Activated naive CD8-positive, alpha-beta T cell treated with anti-CD3 and anti-CD28 coated beads for 36 hours (primary cell): ENCODE results near the gene TAS2R40. TPM values are rescaled to one million over a fixed set of nuclear protein-coding genes. Genes with fewer than 3 reads are reported as not detected.
"Not testable (repeated sequence)": the region's sequence is repeated elsewhere in the genome, so short reads cannot be mapped to it uniquely, and the experiment has no call there.

Experiments
- DNase-seq: peaks from one replicate; pipeline ENCODE4 v3.0.0; 2021
- H3K27ac Mint-ChIP-seq: one replicate; pipeline ENCODE4 v1.8.0; 2022; ENCODE audit warnings: mild to moderate bottlenecking, moderate library complexity, mixed read lengths
- H3K27me3 Mint-ChIP-seq: one replicate; pipeline ENCODE4 v1.8.0; 2022; ENCODE audit warnings: mild to moderate bottlenecking, mixed read lengths
- H3K36me3 Mint-ChIP-seq: one replicate; pipeline ENCODE4 v1.8.0; 2021; ENCODE audit warnings: mild to moderate bottlenecking, mixed read lengths
- H3K4me1 Mint-ChIP-seq: one replicate; pipeline ENCODE4 v1.8.0; 2021; ENCODE audit warnings: mixed read lengths
- H3K4me3 Mint-ChIP-seq: one replicate; pipeline ENCODE4 v1.8.0; 2022; ENCODE audit warnings: mild to moderate bottlenecking, moderate library complexity, mixed read lengths
- H3K9me3 Mint-ChIP-seq: one replicate; pipeline ENCODE4 v1.8.0; 2022; ENCODE audit warnings: mixed read lengths
- total RNA-seq, 2 experiments: library from RNA; stranded (reverse); gene quantifications; one replicate each; pipeline ENCODE4 v1.2.3, GENCODE V29; 2021

The TAS2R40 gene
- total RNA-seq: not detected

DNA sequence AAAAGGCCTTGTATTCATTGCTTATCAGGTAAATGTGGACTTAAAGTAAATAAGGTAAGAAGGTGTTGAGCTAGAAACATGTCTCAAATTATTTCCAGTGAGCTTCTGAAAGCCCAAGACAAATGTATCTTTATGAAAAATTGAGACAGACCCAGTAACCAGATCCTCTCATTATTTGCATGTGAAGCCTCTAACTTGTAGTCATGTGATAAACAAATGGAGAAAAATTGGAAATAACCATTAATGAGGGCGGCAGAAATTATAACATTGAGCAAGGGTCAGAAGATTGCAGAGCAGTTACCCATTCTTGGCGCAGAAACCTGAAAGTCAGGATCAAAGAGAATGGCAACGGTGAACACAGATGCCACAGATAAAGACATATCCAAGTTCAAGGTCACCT, at the start of gene TAS2R40:
Gene TAS2R40, plus strand, starts transcription at position 301 of the 400 bp plus-strand sequence. Its CDS starts 42 bp downstream, at position 343.
- no peak within 1 kb of the TSS for H3K27ac Mint-ChIP-seq
- peaks cover 8% of the 10 kb centered on the region for H3K27me3 Mint-ChIP-seq
- DNase-seq: no peak
- no peaks in the 10 kb centered on the region for H3K9me3 Mint-ChIP-seq
- H3K4me1 Mint-ChIP-seq: no peaks in the 10 kb centered on the region
- no peaks in the 10 kb centered on the region for H3K36me3 Mint-ChIP-seq
- no peak within 1 kb of the TSS for H3K4me3 Mint-ChIP-seq

DNA sequence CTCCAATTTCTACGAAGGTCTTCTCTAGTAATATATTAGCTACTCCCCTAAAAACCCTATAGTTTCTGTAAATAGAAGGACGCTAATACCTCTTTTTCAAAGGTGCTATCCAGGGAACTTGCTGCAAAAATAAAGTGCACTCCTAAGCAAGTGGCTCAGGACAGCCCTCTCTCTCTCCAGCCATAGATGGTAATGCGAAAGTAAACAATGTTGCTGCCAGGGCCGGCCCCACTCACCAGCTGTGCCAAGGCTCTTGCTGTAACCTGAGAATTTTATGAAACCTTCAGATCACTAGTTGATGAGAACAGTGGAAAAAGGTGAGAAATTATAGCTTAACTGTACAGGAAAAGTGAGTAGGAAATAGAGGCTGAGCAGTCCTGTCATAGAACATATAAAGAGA, 49.5 kb upstream of the TAS2R40 start:
- Mint-ChIP-seq H3K9me3 (peaks cover 6% of the 10 kb centered on the region), H3K4me1 (peaks cover 2% of the 10 kb centered on the region), H3K27me3 (peaks cover 3% of the 10 kb centered on the region), H3K27ac (no peak overlapping the region), H3K36me3 (peaks cover under 1% of the 10 kb centered on the region), H3K4me3 (no peak overlapping the region)
- no peak for DNase-seq

DNA sequence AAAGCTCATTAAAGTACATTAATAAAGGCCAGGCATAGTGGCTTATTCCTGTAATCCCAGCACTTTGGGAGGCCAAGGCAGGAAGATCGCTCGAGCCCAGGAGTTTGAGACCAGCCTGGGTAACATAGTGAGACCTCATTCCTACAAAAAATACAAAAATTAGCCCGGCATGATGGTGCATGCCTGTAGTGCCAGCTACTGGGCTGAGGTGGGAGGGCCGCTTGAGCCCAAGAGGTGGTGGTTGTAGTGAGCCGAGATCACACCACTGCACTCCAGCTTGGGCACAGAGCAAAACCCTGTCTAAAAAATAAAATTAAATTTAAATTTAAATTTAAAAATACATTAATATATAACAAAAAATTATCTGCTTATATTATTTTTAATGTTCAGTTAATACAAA, 45.7 kb upstream of the TAS2R40 start:
- Mint-ChIP-seq H3K36me3 (peaks cover 2% of the 10 kb centered on the region), H3K4me1 (peaks cover 2% of the 10 kb centered on the region), H3K9me3 (peaks cover 20% of the 10 kb centered on the region), H3K4me3 (no peak overlapping the region), H3K27ac (no peak overlapping the region), H3K27me3 (no peaks in the 10 kb centered on the region)
- no peak for DNase-seq

DNA sequence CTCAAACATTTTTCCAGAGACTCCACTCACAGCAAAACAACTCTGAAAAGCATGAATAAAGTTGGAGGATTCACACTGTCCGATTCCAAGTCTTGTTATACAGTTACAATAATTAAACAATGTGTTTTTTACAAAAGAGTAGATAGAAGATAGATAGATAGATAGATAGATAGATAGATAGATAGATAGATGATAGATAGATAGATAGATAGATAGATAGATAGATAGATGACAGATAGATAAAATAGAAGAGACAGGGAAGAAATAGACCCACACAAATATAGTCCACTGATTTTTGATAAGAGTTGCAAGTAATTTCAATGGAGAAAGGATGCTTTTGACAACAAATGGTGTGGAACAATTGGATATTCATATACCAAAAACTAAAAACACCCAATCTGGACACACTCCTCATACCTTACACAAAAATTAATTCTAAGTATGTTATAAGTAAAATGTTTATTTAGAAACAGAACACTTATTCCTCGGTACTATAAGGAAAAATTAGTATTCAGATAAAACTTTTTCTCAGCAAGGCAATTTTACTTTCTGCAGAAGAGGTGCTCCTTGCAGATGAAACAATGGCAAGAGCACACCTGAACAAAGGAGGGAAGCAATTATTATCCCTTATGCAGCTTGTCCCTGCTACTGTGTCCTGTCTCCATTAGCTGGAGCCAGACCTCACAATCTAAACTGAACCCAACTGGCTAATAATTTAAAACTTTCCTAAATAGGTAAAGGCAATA, 44.3 kb upstream of the TAS2R40 start:
- H3K27ac Mint-ChIP-seq: no peak overlapping the region
- peaks cover 4% of the 10 kb centered on the region for H3K4me1 Mint-ChIP-seq
- peaks cover 20% of the 10 kb centered on the region for H3K9me3 Mint-ChIP-seq
- no peak for DNase-seq
- no peak overlapping the region for H3K4me3 Mint-ChIP-seq
- H3K27me3 Mint-ChIP-seq: no peaks in the 10 kb centered on the region
- H3K36me3 Mint-ChIP-seq: peaks cover 4% of the 10 kb centered on the region

DNA sequence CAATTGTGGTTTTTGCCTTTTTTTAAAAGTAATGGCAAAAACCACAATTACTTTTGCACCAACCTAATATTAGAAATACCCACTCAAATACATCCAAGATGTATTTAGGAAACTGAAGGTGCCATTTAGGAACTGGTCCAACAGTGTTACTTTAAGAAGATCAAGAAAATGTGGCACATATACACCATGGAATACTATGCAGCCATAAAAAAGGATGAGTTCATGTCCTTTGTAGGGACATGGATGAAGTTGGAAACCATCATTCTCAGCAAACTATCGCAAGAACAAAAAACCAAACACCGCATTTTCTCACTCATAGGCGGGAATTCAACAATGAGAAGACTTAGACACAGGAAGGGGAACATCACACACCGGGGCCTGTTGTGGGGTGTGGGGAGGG, 41.1 kb upstream of the TAS2R40 start:
- not testable (repeated sequence) for H3K27ac Mint-ChIP-seq, H3K4me3 Mint-ChIP-seq, H3K36me3 Mint-ChIP-seq, DNase-seq, H3K4me1 Mint-ChIP-seq
- peaks cover 10% of the 10 kb centered on the region for H3K27me3 Mint-ChIP-seq
- peaks cover 20% of the 10 kb centered on the region for H3K9me3 Mint-ChIP-seq

DNA sequence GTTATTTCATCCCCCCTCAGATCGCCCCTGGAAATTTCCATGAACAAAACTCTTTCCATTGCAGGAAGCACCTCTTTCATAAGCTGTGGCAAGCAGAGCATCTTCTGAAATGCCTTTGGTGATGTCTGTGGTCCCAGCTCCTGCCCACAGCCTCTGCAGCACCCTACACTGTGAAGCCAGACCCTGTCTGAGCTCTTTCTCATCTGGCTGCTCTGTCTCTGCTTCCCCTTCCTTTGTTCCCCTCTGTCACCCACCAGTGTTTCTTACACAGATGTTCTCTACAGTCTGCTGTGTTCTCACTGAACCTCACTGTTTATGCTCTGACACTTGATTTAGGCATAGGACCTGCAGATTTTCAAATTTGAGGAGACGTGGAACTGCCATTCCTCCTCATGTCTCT, 40.5 kb upstream of the TAS2R40 start:
- H3K27ac Mint-ChIP-seq: no peak overlapping the region
- H3K36me3 Mint-ChIP-seq: peaks cover 4% of the 10 kb centered on the region
- peaks cover 20% of the 10 kb centered on the region for H3K9me3 Mint-ChIP-seq
- peaks cover 4% of the 10 kb centered on the region for H3K4me1 Mint-ChIP-seq
- peak; percentile 4 for DNase-seq
- peaks cover 13% of the 10 kb centered on the region for H3K27me3 Mint-ChIP-seq
- no peak overlapping the region for H3K4me3 Mint-ChIP-seq

DNA sequence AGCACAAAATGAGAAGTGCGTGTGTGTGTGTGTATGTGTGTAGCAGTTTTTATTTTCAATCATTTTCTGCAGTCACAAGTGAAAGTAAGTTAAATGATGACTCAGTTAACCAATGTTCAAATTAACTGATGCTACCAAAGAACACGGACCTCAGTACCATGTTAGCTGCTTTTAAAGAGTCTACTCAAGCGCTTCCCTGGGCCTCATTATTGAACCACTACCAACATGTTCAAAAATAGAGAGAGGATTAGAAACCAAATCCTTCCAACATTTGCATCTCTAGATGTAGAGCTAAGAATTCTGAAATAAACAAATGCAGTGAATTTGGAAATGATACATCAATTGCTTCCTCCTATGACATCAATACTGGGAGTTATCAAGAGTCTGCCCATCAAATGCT, 38.8 kb upstream of the TAS2R40 start, which contains the start of gene TAS2R39:
Gene TAS2R39, plus strand, starts transcription at position 396 of the 400 bp plus-strand sequence. Its CDS starts 0 bp downstream, at position 396.
- no peak within 1 kb of the TSS for H3K4me3 Mint-ChIP-seq
- peaks cover 4% of the 10 kb centered on the region for H3K4me1 Mint-ChIP-seq
- no peak within 1 kb of the TSS for H3K27ac Mint-ChIP-seq
- no peak for DNase-seq
- H3K9me3 Mint-ChIP-seq: peaks cover 13% of the 10 kb centered on the region
- H3K27me3 Mint-ChIP-seq: peaks cover 13% of the 10 kb centered on the region
- peaks cover 2% of the 10 kb centered on the region for H3K36me3 Mint-ChIP-seq

DNA sequence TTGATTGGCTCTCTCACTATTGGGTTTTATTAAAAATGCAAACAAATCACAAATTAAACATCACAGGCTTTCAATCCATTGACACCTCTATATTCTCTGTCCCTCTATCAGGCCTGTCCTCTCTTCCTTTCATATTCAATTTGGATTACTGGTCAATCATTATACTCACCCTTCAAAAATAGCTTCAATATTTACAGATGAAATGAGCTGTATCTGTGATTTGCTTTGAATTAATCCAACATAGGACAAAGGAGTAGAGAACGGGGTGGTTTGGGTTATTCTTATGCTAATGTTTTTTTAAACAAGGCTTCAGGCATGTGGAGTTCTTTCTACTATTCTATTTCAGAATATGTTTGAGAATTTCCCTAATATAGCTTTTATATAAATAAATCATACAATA, 36.3 kb upstream of the TAS2R40 start:
- DNase-seq: no peak
- Mint-ChIP-seq H3K4me1 (peaks cover 4% of the 10 kb centered on the region), H3K4me3 (no peak overlapping the region), H3K27ac (no peak overlapping the region), H3K36me3 (peaks cover 2% of the 10 kb centered on the region), H3K27me3 (peaks cover 13% of the 10 kb centered on the region), H3K9me3 (peaks cover 1% of the 10 kb centered on the region)

DNA sequence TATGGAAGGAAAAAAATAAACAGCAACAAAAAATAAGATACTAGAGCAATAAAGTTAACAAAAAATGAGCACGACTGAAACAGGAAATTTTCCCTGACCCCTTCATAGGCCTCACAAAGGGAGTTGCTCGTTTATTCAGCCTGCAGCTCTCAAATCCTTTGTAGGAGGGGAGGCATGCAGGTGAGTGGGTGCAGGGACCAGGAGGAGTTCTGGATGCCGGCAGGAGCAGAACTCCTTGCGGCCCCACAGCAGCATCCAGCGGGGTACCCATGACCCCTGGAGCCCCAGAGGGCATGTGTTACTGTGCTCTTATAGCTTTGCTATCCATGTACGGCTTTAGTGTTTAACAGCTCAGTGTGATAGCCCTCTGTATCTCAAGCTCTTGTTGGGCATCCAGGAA, 32.8 kb upstream of the TAS2R40 start:
- no peak for DNase-seq
- Mint-ChIP-seq H3K27me3 (peaks cover 10% of the 10 kb centered on the region), H3K9me3 (no peaks in the 10 kb centered on the region), H3K4me1 (no peaks in the 10 kb centered on the region), H3K4me3 (no peak overlapping the region), H3K36me3 (no peaks in the 10 kb centered on the region), H3K27ac (no peak overlapping the region)

DNA sequence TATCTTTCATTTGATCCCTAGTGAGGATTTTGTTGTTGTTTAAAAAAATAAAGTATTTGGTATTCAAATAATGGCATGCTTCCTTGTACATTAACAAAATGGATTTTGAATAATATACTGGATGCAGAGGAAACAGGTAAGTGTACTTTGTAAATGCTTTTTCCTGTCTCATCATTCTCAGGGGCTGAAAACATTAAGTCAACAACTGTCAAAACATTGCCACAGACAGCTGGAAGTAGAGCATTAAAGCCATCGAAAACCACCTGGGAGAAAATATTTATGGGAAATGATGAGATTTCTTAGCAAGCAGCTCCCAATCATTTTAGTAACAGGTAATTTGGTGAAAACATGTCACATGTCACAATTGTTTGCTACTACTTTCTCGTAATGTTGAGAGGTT, 28.0 kb upstream of the TAS2R40 start:
- no peak overlapping the region for H3K27ac Mint-ChIP-seq
- H3K4me3 Mint-ChIP-seq: no peak overlapping the region
- no peaks in the 10 kb centered on the region for H3K36me3 Mint-ChIP-seq
- no peaks in the 10 kb centered on the region for H3K4me1 Mint-ChIP-seq
- no peaks in the 10 kb centered on the region for H3K9me3 Mint-ChIP-seq
- no peak for DNase-seq
- H3K27me3 Mint-ChIP-seq: peaks cover 5% of the 10 kb centered on the region

DNA sequence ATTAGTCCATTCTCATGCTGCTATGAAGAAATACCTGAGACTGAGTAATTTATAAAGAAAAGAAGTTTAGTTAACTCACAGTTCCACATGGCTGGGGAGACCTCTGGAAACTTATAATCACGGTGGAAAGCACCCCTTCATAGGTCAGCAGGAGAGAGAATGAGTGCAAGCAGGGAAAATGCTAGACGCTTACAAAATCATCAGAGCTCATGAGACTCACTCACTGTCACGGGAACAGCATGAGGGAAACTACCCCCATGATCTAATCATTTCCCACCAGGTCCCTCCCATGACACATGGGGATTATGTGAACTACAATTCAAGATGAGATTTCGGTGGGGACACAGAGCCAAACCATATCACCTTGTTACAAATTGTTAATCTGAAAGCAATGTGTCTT, 22.8 kb upstream of the TAS2R40 start:
- Mint-ChIP-seq H3K27ac (no peak overlapping the region), H3K27me3 (peaks cover 6% of the 10 kb centered on the region), H3K36me3 (no peaks in the 10 kb centered on the region), H3K4me1 (no peaks in the 10 kb centered on the region), H3K9me3 (no peaks in the 10 kb centered on the region), H3K4me3 (no peak overlapping the region)
- no peak for DNase-seq

DNA sequence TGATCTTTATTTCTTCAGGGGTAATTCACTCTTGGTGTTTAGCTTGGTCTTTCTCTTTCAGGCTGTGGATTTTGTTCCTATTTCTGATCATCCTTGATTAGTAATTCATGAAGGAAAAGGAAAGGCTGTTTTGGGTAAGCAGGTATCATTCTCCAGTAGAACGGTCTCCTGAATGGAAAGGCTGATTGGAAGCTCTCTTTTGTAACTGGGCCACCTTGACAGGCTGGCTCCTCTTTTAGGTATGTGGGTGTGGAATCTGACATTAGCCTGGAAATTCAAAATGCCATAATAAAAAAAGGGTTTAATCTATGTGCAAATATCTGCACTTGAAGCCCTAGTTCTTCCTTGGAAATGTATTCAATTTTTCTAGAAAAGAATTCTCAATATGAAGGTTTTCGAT, 19.7 kb upstream of the TAS2R40 start:
- H3K4me3 Mint-ChIP-seq: no peak overlapping the region
- no peaks in the 10 kb centered on the region for H3K9me3 Mint-ChIP-seq
- no peak overlapping the region for H3K27ac Mint-ChIP-seq
- no peaks in the 10 kb centered on the region for H3K36me3 Mint-ChIP-seq
- H3K4me1 Mint-ChIP-seq: peaks cover 10% of the 10 kb centered on the region
- H3K27me3 Mint-ChIP-seq: peaks cover 6% of the 10 kb centered on the region
- DNase-seq: no peak

DNA sequence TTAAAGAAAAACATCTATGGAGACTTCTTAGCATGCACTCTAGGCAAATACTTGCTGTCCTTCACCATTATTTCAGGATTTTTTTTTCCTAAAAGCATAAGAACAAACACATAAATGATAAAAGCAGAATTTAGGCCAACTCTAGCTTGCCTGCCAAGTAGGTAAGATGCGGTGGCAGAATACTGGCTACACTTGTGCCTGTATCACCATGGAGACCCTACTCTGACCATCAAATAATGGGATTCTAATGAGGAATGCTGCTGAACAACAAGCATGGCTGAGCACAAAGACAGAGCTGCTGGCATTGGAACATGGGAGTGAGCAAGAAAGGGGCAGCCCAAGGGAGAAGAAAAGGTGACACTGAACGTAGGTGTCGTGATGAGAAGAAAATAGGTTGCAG, 18.5 kb upstream of the TAS2R40 start:
- H3K4me3 Mint-ChIP-seq: no peak overlapping the region
- H3K27ac Mint-ChIP-seq: no peak overlapping the region
- no peaks in the 10 kb centered on the region for H3K36me3 Mint-ChIP-seq
- no peak for DNase-seq
- H3K4me1 Mint-ChIP-seq: peaks cover 10% of the 10 kb centered on the region
- H3K9me3 Mint-ChIP-seq: no peaks in the 10 kb centered on the region
- peaks cover 6% of the 10 kb centered on the region for H3K27me3 Mint-ChIP-seq

DNA sequence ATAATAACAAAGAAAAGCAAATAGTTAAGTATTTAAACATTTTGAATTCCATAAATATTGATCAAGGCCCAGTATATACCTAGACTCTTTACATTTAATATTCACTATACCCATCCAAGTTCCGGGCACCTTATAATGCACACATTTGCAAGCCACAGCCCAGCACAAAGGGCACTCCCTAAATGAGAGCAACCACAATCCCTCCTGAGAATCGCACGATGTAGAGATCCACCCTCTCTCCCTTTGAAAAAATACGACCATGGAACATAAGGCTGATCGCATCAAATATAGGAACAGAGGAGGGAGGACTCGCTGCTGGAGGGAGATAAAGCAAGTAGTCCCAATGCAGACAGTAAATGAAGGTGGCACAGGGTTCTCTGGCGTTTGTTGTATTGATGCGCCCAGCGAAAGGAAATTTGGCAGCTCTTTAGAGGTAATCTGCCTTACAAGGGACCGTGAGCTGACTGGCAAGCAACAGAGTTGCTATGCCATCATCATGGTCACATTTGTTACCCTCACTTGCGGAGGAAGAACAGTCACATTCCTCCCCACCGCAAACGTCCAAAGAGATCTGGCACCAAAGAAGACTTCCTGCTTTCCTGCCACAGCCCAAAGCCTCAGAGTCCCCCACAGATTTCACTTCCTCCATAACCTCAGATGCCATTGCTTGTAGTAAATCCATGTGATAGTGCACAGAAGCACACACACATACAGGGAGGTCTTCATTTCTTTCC, 16.1 kb upstream of the TAS2R40 start:
- H3K36me3 Mint-ChIP-seq: no peaks in the 10 kb centered on the region
- peak overlapping the region; percentile 11 for H3K4me3 Mint-ChIP-seq
- peak overlapping the region; percentile 18 for H3K27ac Mint-ChIP-seq

DNA sequence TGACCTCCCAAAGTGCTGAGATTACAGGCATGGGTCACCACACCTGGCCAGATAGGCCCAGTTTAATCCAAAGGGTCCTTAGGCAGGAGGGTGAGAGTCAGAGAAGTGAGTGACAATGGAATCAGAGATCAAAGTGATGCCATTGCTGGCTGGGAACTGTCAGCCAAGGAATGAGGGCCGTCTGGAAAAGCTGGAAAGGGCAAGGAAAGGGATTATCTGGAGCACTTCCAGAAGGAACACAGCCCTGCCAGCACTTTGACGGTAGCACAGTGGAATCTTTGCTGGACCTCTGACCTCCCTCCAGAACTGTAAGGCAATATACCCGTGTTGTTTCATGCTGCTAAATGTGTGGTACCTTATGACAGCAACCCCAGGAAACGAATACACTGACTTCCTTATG, 11.3 kb upstream of the TAS2R40 start:
- Mint-ChIP-seq H3K4me3 (no peak overlapping the region), H3K4me1 (peaks cover 8% of the 10 kb centered on the region), H3K36me3 (no peaks in the 10 kb centered on the region), H3K27ac (no peak overlapping the region), H3K27me3 (no peaks in the 10 kb centered on the region), H3K9me3 (no peaks in the 10 kb centered on the region)
- DNase-seq: no peak

More for the DNA sequence above, 16.1 kb upstream of the TAS2R40 start:
- Mint-ChIP-seq H3K27me3 (no peaks in the 10 kb centered on the region), H3K9me3 (no peaks in the 10 kb centered on the region), H3K4me1 (peaks cover 10% of the 10 kb centered on the region)
- DNase-seq: peak; percentile 22

DNA sequence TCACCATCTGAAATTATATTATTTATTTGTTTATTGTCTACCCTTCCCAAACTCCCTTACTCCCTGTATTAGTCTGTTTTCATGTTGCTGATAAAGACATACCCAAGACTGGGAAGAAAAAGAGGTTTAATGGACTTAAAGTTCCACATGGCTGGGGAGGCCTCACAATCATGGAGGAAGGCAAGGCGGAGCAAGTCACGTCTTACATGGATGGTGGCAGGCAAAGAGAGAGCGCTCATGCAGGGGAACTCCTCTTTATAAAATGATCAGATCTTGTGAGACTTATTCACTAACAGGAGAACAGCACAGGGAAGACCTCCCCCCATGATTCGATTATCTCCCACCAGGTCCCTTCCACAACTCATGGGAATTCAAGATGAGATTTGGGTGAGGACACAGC, 8.4 kb upstream of the TAS2R40 start:
- not testable (repeated sequence) for H3K27me3 Mint-ChIP-seq, H3K4me1 Mint-ChIP-seq, H3K9me3 Mint-ChIP-seq, H3K36me3 Mint-ChIP-seq, H3K27ac Mint-ChIP-seq, DNase-seq, H3K4me3 Mint-ChIP-seq
